K562 (cell line): ENCODE data around the gene SLC30A9. TPM values are rescaled to one million over a fixed set of nuclear protein-coding genes. Genes with fewer than 3 reads are reported as not detected.

Source experiments
- ATAC-seq: fragments of 200-7000 bp; cut with Tn5 transposase; 3 replicates; pipeline ENCODE4 v1.9.1; 2020; ENCODE audit warnings: moderate library complexity
- BruUV-seq: library from RNA; stranded (reverse); fragments of 400-500 nt; replicated peaks from 2 replicates; lab custom pipeline; 2021; lab: Mats Ljungman, UMichigan
- CTCF ChIA-PET: fragments of 300-600 bp; formaldehyde crosslinking; extraction: SDS; loops from one replicate; lab custom pipeline; 2021; ENCODE audit warnings: low intra/inter-chr PET ratio; lab: Yijun Ruan, JAX
- POLR2A ChIA-PET: fragments of 300-600, 350-650 bp; sonication (Branson Sonifier 250); formaldehyde crosslinking; extraction: SDS; loops from one replicate; lab custom pipeline; 2021; ENCODE audit warnings: antibody characterized with exemption, inconsistent platforms; lab: Yijun Ruan, JAX
- DNase-seq, 4 experiments: peaks; one replicate each; pipeline versions ENCODE4 v3.0.0 to v3.0.0-alpha.2; 2011 to 2018; ENCODE audit warnings: low spot score in 3 of 4, mixed read lengths in 3 of 4; ENCODE audit errors: extremely low read depth in 1 of 4
- FAIRE-seq: peaks from 2 replicates; lab custom pipeline; 2011; peaks lifted over from hg19 to GRCh38; lab: Jason Lieb, UNC
- H2AFZ ChIP-seq: 2 replicates; pipeline ENCODE4 v1.6.0; 2011; ENCODE audit warnings: low read depth, low read length, control low read depth, inconsistent platforms
- H3K27ac ChIP-seq: fragments of 200-600 bp; 3 replicates; pipeline ENCODE4 v1.8.0; 2011; ENCODE audit warnings: low read depth, mild to moderate bottlenecking, control low read depth, inconsistent platforms, low read length, moderate library complexity, mixed read lengths; ENCODE audit errors: extremely low read depth
- H3K27me3 ChIP-seq, 2 experiments: fragments of 300-600 bp in 1 of 2; 2 replicates in 1 of 2; 3 replicates in 1 of 2; pipeline versions ENCODE4 v1.6.0 to v1.8.0; 2011; ENCODE audit warnings: inconsistent platforms in 2 of 2, low read length in 2 of 2, mild to moderate bottlenecking in 1 of 2, mixed read lengths in 1 of 2, moderate library complexity in 1 of 2; ENCODE audit not compliant: control insufficient read depth in 2 of 2, insufficient read depth in 2 of 2
- H3K36me3 ChIP-seq: fragments of 300-600 bp; 3 replicates; pipeline ENCODE4 v1.8.0; 2011; ENCODE audit warnings: mild to moderate bottlenecking, low read length, inconsistent platforms; ENCODE audit not compliant: control insufficient read depth, insufficient read depth
- H3K4me1 ChIP-seq, 2 experiments: fragments of 200-600 bp in 1 of 2; replicated peaks in 1 of 2; 2 replicates in 1 of 2; 3 replicates in 1 of 2; pipeline versions ENCODE4 v1.5.1 to v1.8.0; 2011; ENCODE audit warnings: inconsistent platforms in 2 of 2, low read length in 2 of 2, mild to moderate bottlenecking in 1 of 2, mixed read lengths in 1 of 2, moderate library complexity in 1 of 2; ENCODE audit not compliant: control insufficient read depth in 2 of 2, insufficient read depth in 2 of 2
- H3K4me2 ChIP-seq: 2 replicates; pipeline ENCODE4 v1.6.1; 2011; ENCODE audit warnings: low read length, control low read depth, inconsistent platforms, mixed read lengths; ENCODE audit not compliant: insufficient read depth
- H3K4me3 ChIP-seq: fragments of 200-600 bp; sonication (generic), shearing (Covaris generic); 2 replicates; pipeline ENCODE4 v1.5.1; 2016; ENCODE audit warnings: control low read depth, inconsistent platforms
- H3K79me2 ChIP-seq: fragments of 200-600 bp; 3 replicates; pipeline ENCODE4 v1.8.0; 2011; ENCODE audit warnings: low read length, inconsistent platforms; ENCODE audit not compliant: control insufficient read depth, insufficient read depth
- H3K9ac ChIP-seq, 2 experiments: 2 replicates each; pipeline versions ENCODE4 v1.6.0 to v1.6.1; 2011; ENCODE audit warnings: low read depth in 2 of 2, low read length in 2 of 2, control low read depth in 1 of 2, inconsistent platforms in 1 of 2, mild to moderate bottlenecking in 1 of 2, mixed read lengths in 1 of 2; ENCODE audit not compliant: insufficient read depth in 1 of 2
- H3K9me1 ChIP-seq: one replicate; pipeline ENCODE4 v1.6.0; 2011; ENCODE audit warnings: inconsistent platforms, mild to moderate bottlenecking, low read length, moderate library complexity; ENCODE audit not compliant: control insufficient read depth, insufficient read depth
- H3K9me3 ChIP-seq: replicated peaks from 2 replicates; pipeline ENCODE4 v1.5.1; 2011; ENCODE audit warnings: low read depth, low read length, inconsistent platforms; ENCODE audit not compliant: control insufficient read depth, insufficient read depth
- H4K20me1 ChIP-seq: replicated peaks from 2 replicates; pipeline ENCODE4 v1.6.1; 2011; ENCODE audit warnings: low read length, inconsistent platforms, mixed read lengths; ENCODE audit not compliant: control insufficient read depth, insufficient read depth
- KAT2B ChIP-seq: IDR thresholded peaks from one replicate; pipeline ENCODE4 v1.6.1; 2012; ENCODE audit warnings: low read depth, mild to moderate bottlenecking, control low read depth, inconsistent platforms, low read length, moderate library complexity
- PRPF4 ChIP-seq: fragments of 200-400 bp; formaldehyde crosslinking; IDR thresholded peaks from one replicate; pipeline ENCODE4 v1.6.1; 2017; ENCODE audit warnings: low read length, low read depth, mild to moderate bottlenecking; ENCODE audit not compliant: insufficient read depth, poor library complexity, severe bottlenecking
- SAP30 ChIP-seq: fragments of 200-600 bp; sonication (generic); IDR thresholded peaks from 2 replicates; pipeline ENCODE4 v1.6.1; 2012; ENCODE audit warnings: borderline replicate concordance, low read depth, mild to moderate bottlenecking, moderate library complexity, low read length, control low read depth, inconsistent platforms; ENCODE audit not compliant: insufficient read depth, poor library complexity, severe bottlenecking
- TCF3 ChIP-seq: sonication (generic); formaldehyde crosslinking; IDR thresholded peaks from 2 replicates; pipeline ENCODE4 v1.4.0; 2020; ENCODE audit warnings: mild to moderate bottlenecking, missing genetic modification reagents
- TSHZ1 ChIP-seq: fragments of 250-450 bp; sonication (Bioruptor Pico); IDR thresholded peaks from 2 replicates; pipeline ENCODE4 v1.4.0; 2020; ENCODE audit warnings: mild to moderate bottlenecking, moderate library complexity
- ZFP36 ChIP-seq: fragments of 150-350 bp; IDR thresholded peaks from 2 replicates; pipeline ENCODE4 v1.6.1; 2018; ENCODE audit warnings: low read length, low read depth; ENCODE audit not compliant: partially characterized antibody
- ZFX ChIP-seq: sonication (generic); formaldehyde crosslinking; IDR thresholded peaks from 2 replicates; pipeline ENCODE4 v1.8.0; 2022; ENCODE audit warnings: mild to moderate bottlenecking, missing genetic modification reagents, moderate library complexity
- WGBS: fragments of 100-300 bp; shearing (Covaris generic); methylation state at CpG from one replicate; pipeline ENCODE4 v1.1.6; 2016; ENCODE audit warnings: low coverage, mixed read lengths; ENCODE audit not compliant: insufficient coverage; ENCODE audit errors: missing lambda C conversion rate; 5-methylcytosine and 5-hydroxymethylcytosine counted together
- in situ Hi-C: fragments of 300-500 bp; cut with MboI; formaldehyde crosslinking; loops from 4 replicates; pipeline ENCODE4 v1.15.0; 2018; ENCODE audit warnings: inconsistent platforms, mixed read lengths
- intact Hi-C: fragments of 100-400 bp; cut with micrococcal nuclease; formaldehyde crosslinking; loops from 2 replicates; pipeline ENCODE4 v1.14.2; 2022
- polyA plus RNA-seq, 8 experiments: library from polyadenylated mRNA; depleted of rRNA in 4 of 8; stranded (reverse) in 5 of 8; unstranded in 3 of 8; fragments of >200 nt; fragmentation: Nextera tagmentation in 2 of 8; fragmentation: Illumina TruSeq in 1 of 8; extraction: Ambion mirVana in 2 of 8; extraction: Trizol in 1 of 8; gene quantifications; 2 replicates each; pipeline versions ENCODE4 v1.2.1 to v1.2.3, GENCODE V29; 2011 to 2014; ENCODE audit warnings: inconsistent platforms in 1 of 8, missing spikeins in 1 of 8
- total RNA-seq, 7 experiments: library from RNA; depleted of rRNA in 6 of 7; stranded (reverse); fragments of >200 nt in 6 of 7; fragmentation: Illumina TruSeq in 2 of 7; extraction: Trizol in 2 of 7; gene quantifications; 2 replicates each; pipeline versions ENCODE4 v1.2.1 to v1.2.3, GENCODE V29; 2011 to 2021; ENCODE audit warnings: low replicate concordance in 1 of 7

Gene SLC30A9
- total and polyA plus RNA-seq, 9 of the 15 experiments (the other 6 are each of a cell fraction or from before 2014, with no cell fraction given) = 14.7 to 73.5 (median 51.6) TPM

DNA sequence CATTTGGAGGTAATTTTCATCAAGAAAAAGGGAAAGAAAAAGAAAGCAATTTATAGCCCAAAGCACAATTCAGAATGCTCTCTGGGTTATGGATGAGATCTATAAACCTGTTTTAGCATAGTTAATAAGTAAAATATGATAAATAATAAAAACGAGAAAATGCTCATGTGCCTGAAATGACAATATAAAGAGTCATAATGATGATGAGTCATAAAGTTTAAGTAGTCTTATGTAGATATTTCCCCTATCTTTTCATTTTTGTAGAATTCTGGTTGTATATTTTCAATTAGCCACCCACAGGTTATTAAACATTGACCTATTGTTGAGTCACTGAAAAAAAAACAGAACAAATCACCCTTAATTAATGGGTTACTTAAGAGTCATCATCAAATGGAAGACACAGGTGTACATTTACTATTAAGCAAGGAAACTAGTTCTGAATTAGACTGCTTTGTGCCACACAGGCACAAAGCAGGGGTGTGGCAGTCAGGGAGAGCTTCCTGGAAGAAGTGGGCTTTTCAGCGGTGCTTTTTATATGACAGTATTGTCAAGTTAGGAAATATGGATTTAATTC lies 132.8 kb downstream of the SLC30A9 start:
- ChIA-PET POLR2A (interaction anchor here (0.6 kb wide), 1 partner anchor 320 kb away, joined by 3 read pairs; no protein-coding TSS in a partner anchor), CTCF (no interaction called here)
- ATAC-seq = no peak
- FAIRE-seq = no peak
- H4K20me1 ChIP-seq = no peaks in the 10 kb centered on the region
- no peaks in the 10 kb centered on the region for H3K4me1 ChIP-seq
- no peak overlapping the region for H3K27ac ChIP-seq
- no peak overlapping the region for H3K4me3 ChIP-seq
- no peak overlapping the region for H3K4me2 ChIP-seq
- TF ChIP-seq SAP30 (no peak), ZFP36 (peak; percentile 76)
- no peak overlapping the region for H2AFZ ChIP-seq
- no peaks in the 10 kb centered on the region for H3K9me1 ChIP-seq
- peaks cover 27 to 28% of the 10 kb centered on the region in 2 experiments for H3K27me3 ChIP-seq
- BruUV-seq = no TSS peak
- H3K36me3 ChIP-seq = no peaks in the 10 kb centered on the region
- no peak overlapping the region for H3K9ac ChIP-seq
- DNase-seq = no peak
- in situ Hi-C loops (no loop called here), intact Hi-C loops (no loop called here)
- 0% methylated on average over 2 of the region's 2 CpGs for WGBS
- no peaks in the 10 kb centered on the region for H3K9me3 ChIP-seq
- no peaks in the 10 kb centered on the region for H3K79me2 ChIP-seq

GRCh38 chr4:42132099-42132498 lies 141.8 kb downstream of the SLC30A9 start:
- no TSS peak for BruUV-seq
- Histone ChIP-seq H3K4me3 (no peak overlapping the region), H2AFZ (no peak overlapping the region), H3K4me1 (no peaks in the 10 kb centered on the region), H3K9me3 (no peaks in the 10 kb centered on the region), H3K27me3 (peaks cover 0 to 9% of the 10 kb centered on the region in 2 experiments; a peak in 3 of 5 replicates), H3K9ac (no peak overlapping the region), H3K36me3 (no peaks in the 10 kb centered on the region), H3K9me1 (no peaks in the 10 kb centered on the region), H3K4me2 (no peak overlapping the region), H4K20me1 (no peaks in the 10 kb centered on the region), H3K79me2 (no peaks in the 10 kb centered on the region), H3K27ac (no peak overlapping the region)
- 0% methylated on average over 7 of the region's 7 CpGs for WGBS
- ChIA-PET CTCF (no interaction called here), POLR2A (interaction anchor here (0.5 kb wide), 1 partner anchor 19 kb away, joined by 3 read pairs; no protein-coding TSS in a partner anchor)
- DNase-seq (no peak), ATAC-seq (no peak), FAIRE-seq (no peak)
- in situ Hi-C loops (no loop called here), intact Hi-C loops (no loop called here)
- TF ChIP-seq KAT2B (no peak), TCF3 (CRISPR knock-in tag) (no peak), PRPF4 (no peak), TSHZ1 (CRISPR knock-in tag) (no peak), ZFX (CRISPR knock-in tag) (no peak)
